OCI-LY7 (cell line): Measurements from ENCODE around the gene TBX5. TPM values are rescaled to one million over a fixed set of nuclear protein-coding genes. Genes with fewer than 3 reads are reported as not detected.

Source experiments
- BruUV-seq: library from RNA; stranded (reverse); fragments of 400-500 nt; replicated peaks from 2 replicates; lab custom pipeline; 2021; lab: Mats Ljungman, UMichigan
- CTCF ChIA-PET: fragments of 300-600 bp; sonication (Branson Sonifier 250); formaldehyde crosslinking; loops from one replicate; lab custom pipeline; 2022; ENCODE audit warnings: antibody characterized with exemption; ENCODE audit not compliant: unreplicated experiment; lab: Charles Lee
- POLR2A ChIA-PET: fragments of 300-600 bp; sonication (Branson Sonifier 250); formaldehyde crosslinking; loops from one replicate; lab custom pipeline; 2022; ENCODE audit warnings: antibody characterized with exemption; lab: Charles Lee
- DNase-seq: peaks from one replicate; pipeline ENCODE4 v3.0.0-alpha.2; 2015; ENCODE audit warnings: low spot score
- H2AFZ ChIP-seq: fragments of 200-600 bp; sonication (generic), shearing (Covaris generic); 2 replicates; pipeline ENCODE4 v1.6.1; 2014; ENCODE audit warnings: mild to moderate bottlenecking, antibody characterized with exemption, low read length, moderate library complexity
- H3K27ac ChIP-seq: fragments of 200-600 bp; sonication (generic); 2 replicates; pipeline ENCODE4 v1.5.1; 2014; ENCODE audit warnings: mixed run types, low read depth, mild to moderate bottlenecking, moderate library complexity, low read length, inconsistent platforms; ENCODE audit not compliant: poor library complexity, severe bottlenecking
- H3K36me3 ChIP-seq: fragments of 200-600 bp; sonication (generic); 2 replicates; pipeline ENCODE4 v1.6.1; 2014; ENCODE audit warnings: mild to moderate bottlenecking, antibody characterized with exemption, low read length, moderate library complexity, mixed read lengths; ENCODE audit not compliant: insufficient read depth
- H3K4me1 ChIP-seq: fragments of 200-600 bp; sonication (generic); 2 replicates; pipeline ENCODE4 v1.5.1; 2014; ENCODE audit warnings: mild to moderate bottlenecking, low read length; ENCODE audit not compliant: insufficient read depth, poor library complexity, severe bottlenecking
- H3K4me2 ChIP-seq: fragments of 200-600 bp; sonication (generic); 2 replicates; pipeline ENCODE4 v1.6.1; 2014; ENCODE audit warnings: mild to moderate bottlenecking, low read length
- H3K4me3 ChIP-seq: fragments of 200-600 bp; sonication (generic); 2 replicates; pipeline ENCODE4 v1.5.1; 2014; ENCODE audit warnings: mild to moderate bottlenecking, low read depth, low read length; ENCODE audit not compliant: poor library complexity, severe bottlenecking
- H3K79me2 ChIP-seq: fragments of 200-600 bp; sonication (generic); 2 replicates; pipeline ENCODE4 v1.6.1; 2016; ENCODE audit warnings: low read depth, mild to moderate bottlenecking, low read length, moderate library complexity, mixed read lengths; ENCODE audit not compliant: insufficient read depth
- H3K9me2 ChIP-seq: fragments of 200-600 bp; sonication (generic); 2 replicates; pipeline ENCODE4 v1.6.1; 2016; ENCODE audit warnings: mild to moderate bottlenecking, low read length, mixed read lengths; ENCODE audit not compliant: insufficient read depth
- H3K9me3 ChIP-seq: fragments of 200-600 bp; sonication (generic); 2 replicates; pipeline ENCODE4 v1.6.1; 2014; ENCODE audit warnings: mild to moderate bottlenecking, mixed run types, low read length, mixed read lengths
- H4K20me1 ChIP-seq: fragments of 200-600 bp; sonication (generic); 2 replicates; pipeline ENCODE4 v1.6.1; 2014; ENCODE audit warnings: mild to moderate bottlenecking, antibody characterized with exemption, low read length, moderate library complexity, mixed read lengths; ENCODE audit not compliant: insufficient read depth
- EZH2phosphoT487 ChIP-seq: fragments of 200-600 bp; sonication (generic); IDR thresholded peaks from 2 replicates; pipeline ENCODE4 v1.6.1; 2018; ENCODE audit warnings: low read depth, borderline replicate concordance, mild to moderate bottlenecking, mixed run types, antibody characterized with exemption, low read length, moderate library complexity, mixed read lengths
- intact Hi-C: fragments of 100-400 bp; cut with micrococcal nuclease; formaldehyde crosslinking; loops from one replicate; pipeline ENCODE4 v1.10.0; 2022; ENCODE audit not compliant: unreplicated experiment
- total RNA-seq, 2 experiments: library from RNA; depleted of rRNA in 1 of 2; stranded (reverse); fragments of >200 nt in 1 of 2; shearing (Covaris generic) in 1 of 2; gene quantifications; 2 replicates each; pipeline ENCODE4 v1.2.3, GENCODE V29; 2014 to 2022
- TF ChIP-seq, protein P1 (sequence below): fragments of 200-600 bp; sonication (generic); conservative IDR thresholded peaks from 2 replicates; pipeline ENCODE4 v1.5.1; 2014; ENCODE audit warnings: mild to moderate bottlenecking, antibody characterized with exemption, low read length, moderate library complexity, mixed read lengths

TBX5 gene
- total RNA-seq, 2 experiments from 2014 or later: not detected

DNA sequence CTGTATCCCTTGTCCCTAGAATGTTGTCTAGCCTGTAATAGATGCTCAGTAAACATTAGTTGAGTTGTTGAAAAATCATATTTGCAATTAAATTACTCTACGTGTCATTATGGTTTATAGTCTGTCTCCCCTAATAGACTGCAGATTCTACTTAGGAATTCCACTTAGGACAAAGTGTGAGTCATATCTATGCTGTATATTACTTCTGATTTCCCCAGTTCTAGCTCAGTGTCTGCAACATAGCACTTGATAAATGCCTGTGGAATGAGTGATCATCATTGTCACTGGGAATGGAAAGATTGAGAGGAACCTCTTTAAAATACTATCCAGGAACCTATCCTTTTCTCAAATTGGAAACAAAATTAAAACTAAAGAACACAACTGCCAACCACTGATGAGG is 99.3 kb downstream of the TBX5 start:
- no peaks in the 10 kb centered on the region for H4K20me1 ChIP-seq
- no peaks in the 10 kb centered on the region for H3K4me1 ChIP-seq
- intact Hi-C loops: no loop called here
- H3K4me2 ChIP-seq: no peak overlapping the region
- TF ChIP-seq EZH2phosphoT487: no peak
- TF ChIP-seq, protein P1, sequence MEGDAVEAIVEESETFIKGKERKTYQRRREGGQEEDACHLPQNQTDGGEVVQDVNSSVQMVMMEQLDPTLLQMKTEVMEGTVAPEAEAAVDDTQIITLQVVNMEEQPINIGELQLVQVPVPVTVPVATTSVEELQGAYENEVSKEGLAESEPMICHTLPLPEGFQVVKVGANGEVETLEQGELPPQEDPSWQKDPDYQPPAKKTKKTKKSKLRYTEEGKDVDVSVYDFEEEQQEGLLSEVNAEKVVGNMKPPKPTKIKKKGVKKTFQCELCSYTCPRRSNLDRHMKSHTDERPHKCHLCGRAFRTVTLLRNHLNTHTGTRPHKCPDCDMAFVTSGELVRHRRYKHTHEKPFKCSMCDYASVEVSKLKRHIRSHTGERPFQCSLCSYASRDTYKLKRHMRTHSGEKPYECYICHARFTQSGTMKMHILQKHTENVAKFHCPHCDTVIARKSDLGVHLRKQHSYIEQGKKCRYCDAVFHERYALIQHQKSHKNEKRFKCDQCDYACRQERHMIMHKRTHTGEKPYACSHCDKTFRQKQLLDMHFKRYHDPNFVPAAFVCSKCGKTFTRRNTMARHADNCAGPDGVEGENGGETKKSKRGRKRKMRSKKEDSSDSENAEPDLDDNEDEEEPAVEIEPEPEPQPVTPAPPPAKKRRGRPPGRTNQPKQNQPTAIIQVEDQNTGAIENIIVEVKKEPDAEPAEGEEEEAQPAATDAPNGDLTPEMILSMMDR: no peak
- no TSS peak for BruUV-seq
- CTCF ChIA-PET: no interaction called here
- no peaks in the 10 kb centered on the region for H3K79me2 ChIP-seq
- no peaks in the 10 kb centered on the region for H3K36me3 ChIP-seq
- no peak overlapping the region for H3K4me3 ChIP-seq
- no peaks in the 10 kb centered on the region for H3K9me3 ChIP-seq
- no peak overlapping the region for H2AFZ ChIP-seq
- POLR2A ChIA-PET: no interaction called here
- DNase-seq: no peak
- no peaks in the 10 kb centered on the region for H3K9me2 ChIP-seq
- H3K27ac ChIP-seq: no peak overlapping the region

DNA sequence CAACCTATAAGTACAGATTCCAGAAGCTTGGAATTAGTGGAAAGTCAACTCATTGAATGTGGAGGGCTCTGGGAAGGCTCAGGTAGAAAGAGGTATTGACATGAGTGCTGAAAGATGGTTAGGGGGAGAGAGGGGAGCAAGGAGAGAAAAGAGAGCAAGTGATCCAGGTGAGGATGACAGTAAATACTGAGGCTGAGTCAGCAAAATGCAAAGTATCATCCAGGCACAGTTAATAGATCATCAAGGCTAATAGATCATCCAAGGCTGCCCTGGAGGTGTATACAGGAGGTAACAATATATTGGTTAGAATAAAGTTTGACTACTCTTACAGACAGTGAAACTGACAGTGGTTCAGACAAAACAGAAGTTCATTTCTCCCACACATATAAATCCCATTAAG is 100.5 kb downstream of the TBX5 start:
- no peak for TF ChIP-seq EZH2phosphoT487
- TF ChIP-seq, protein P1: no peak

More for the DNA sequence above, 100.5 kb downstream of the TBX5 start:
- Histone ChIP-seq H3K27ac (no peak overlapping the region), H3K9me2 (no peaks in the 10 kb centered on the region), H3K4me1 (no peaks in the 10 kb centered on the region), H3K79me2 (no peaks in the 10 kb centered on the region), H3K4me3 (no peak overlapping the region), H4K20me1 (no peaks in the 10 kb centered on the region), H3K9me3 (no peaks in the 10 kb centered on the region), H2AFZ (no peak overlapping the region), H3K4me2 (no peak overlapping the region), H3K36me3 (no peaks in the 10 kb centered on the region)
- DNase-seq: no peak
- BruUV-seq: no TSS peak
- POLR2A ChIA-PET: no interaction called here
- CTCF ChIA-PET: no interaction called here
- intact Hi-C loops: no loop called here
